HepG2 (cell line): ENCODE results near the gene SCN8A. TPM values are rescaled to one million over a fixed set of nuclear protein-coding genes. Genes with fewer than 3 reads are reported as not detected.

Source experiments
- BCLAF1 ChIP-seq: fragments of 450-650 bp; IDR thresholded peaks from 2 replicates; pipeline ENCODE4 v1.6.1; 2017; ENCODE audit warnings: mild to moderate bottlenecking
- EP300 ChIP-seq, 3 experiments: sonication (generic) in 1 of 3; formaldehyde crosslinking in 1 of 3; IDR thresholded peaks; 2 replicates each; pipeline versions ENCODE4 v1.5.1 to v1.6.1; 2011 to 2020; ENCODE audit warnings: low read depth in 2 of 3, low read length in 2 of 3, borderline replicate concordance in 1 of 3, improper control_type of control experiment in 1 of 3, mild to moderate bottlenecking in 1 of 3, missing genetic modification reagents in 1 of 3, moderate library complexity in 1 of 3
- GLMP ChIP-seq: sonication (generic); formaldehyde crosslinking; IDR thresholded peaks from 2 replicates; pipeline ENCODE4 v1.9.0; 2021; ENCODE audit warnings: missing genetic modification reagents, mild to moderate bottlenecking, borderline replicate concordance
- IRF1 ChIP-seq: sonication (generic); formaldehyde crosslinking; IDR thresholded peaks from 2 replicates; pipeline ENCODE4 v1.4.0; 2020; ENCODE audit warnings: low read depth, mild to moderate bottlenecking, missing genetic modification reagents
- IRX3 ChIP-seq: sonication (generic); formaldehyde crosslinking; IDR thresholded peaks from 2 replicates; pipeline ENCODE4 v1.8.1; 2023; ENCODE audit warnings: mild to moderate bottlenecking, low read depth, missing genetic modification reagents, borderline replicate concordance
- MED8 ChIP-seq: sonication (generic); formaldehyde crosslinking; IDR thresholded peaks from 2 replicates; pipeline ENCODE4 v1.8.1; 2023; ENCODE audit warnings: mild to moderate bottlenecking, missing genetic modification reagents; ENCODE audit not compliant: insufficient replicate concordance
- MYNN ChIP-seq: sonication (generic); formaldehyde crosslinking; IDR thresholded peaks from 2 replicates; pipeline ENCODE4 v1.4.0; 2020; ENCODE audit warnings: mild to moderate bottlenecking, low read depth, missing genetic modification reagents
- NR2F2 ChIP-seq: IDR thresholded peaks from 2 replicates; pipeline ENCODE4 v1.6.1; 2012; ENCODE audit warnings: low read depth, inconsistent platforms, borderline replicate concordance
- RAD21 ChIP-seq: fragments of 450-650 bp; formaldehyde crosslinking; IDR thresholded peaks from 2 replicates; pipeline ENCODE4 v1.5.0; 2020; ENCODE audit warnings: mild to moderate bottlenecking
- RXRB ChIP-seq: IDR thresholded peaks from 2 replicates; pipeline ENCODE4 v1.6.1; 2016; ENCODE audit warnings: borderline replicate concordance, missing genetic modification reagents, missing compliant biosample characterization
- STAT5B ChIP-seq: sonication (generic); formaldehyde crosslinking; IDR thresholded peaks from 2 replicates; pipeline ENCODE4 v1.4.0; 2020; ENCODE audit warnings: missing genetic modification reagents
- TCF7L2 ChIP-seq: IDR thresholded peaks from 2 replicates; pipeline ENCODE4 v1.6.1; 2011; ENCODE audit warnings: mild to moderate bottlenecking, low read depth, low read length, moderate library complexity
- ZBTB33 ChIP-seq: sonication (generic); formaldehyde crosslinking; IDR thresholded peaks from 2 replicates; pipeline ENCODE4 v1.4.0; 2020; ENCODE audit warnings: missing genetic modification reagents
- ZNF607 ChIP-seq: sonication (generic); formaldehyde crosslinking; IDR thresholded peaks from 2 replicates; pipeline ENCODE4 v1.5.1; 2020; ENCODE audit warnings: missing genetic modification reagents, mild to moderate bottlenecking, borderline replicate concordance
- ZNF619 ChIP-seq: sonication (generic); formaldehyde crosslinking; IDR thresholded peaks from 2 replicates; pipeline ENCODE4 v1.4.0; 2020; ENCODE audit warnings: mild to moderate bottlenecking, missing genetic modification reagents
- ZNF687 ChIP-seq: sonication (generic); formaldehyde crosslinking; IDR thresholded peaks from 2 replicates; pipeline ENCODE4 v1.5.1; 2020; ENCODE audit warnings: mild to moderate bottlenecking, missing genetic modification reagents, moderate library complexity
- ZNF709 ChIP-seq: sonication (generic); formaldehyde crosslinking; IDR thresholded peaks from 2 replicates; pipeline ENCODE4 v1.5.0; 2020; ENCODE audit warnings: mild to moderate bottlenecking, missing genetic modification reagents
- polyA plus RNA-seq, 8 experiments: library from polyadenylated mRNA; depleted of rRNA in 3 of 8; stranded (reverse) in 7 of 8; unstranded in 1 of 8; fragments of >200 nt; fragmentation: Illumina TruSeq in 4 of 8; extraction: Trizol in 4 of 8; gene quantifications; 2 replicates each; pipeline versions ENCODE4 v1.2.1 to v1.2.3, GENCODE V29; 2011 to 2016; ENCODE audit warnings: low read depth in 4 of 8, missing spikeins in 1 of 8, mixed read lengths in 1 of 8; ENCODE audit not compliant: insufficient read depth in 1 of 8
- total RNA-seq, 5 experiments: library from RNA; depleted of rRNA; stranded (reverse); fragments of >200 nt; fragmentation: Illumina TruSeq; extraction: Trizol; gene quantifications; 2 replicates each; pipeline ENCODE4 v1.2.3, GENCODE V29; 2016; ENCODE audit warnings: low read depth in 1 of 5

SCN8A gene
- total and polyA plus RNA-seq, 2 of the 13 experiments (the other 11 are each of a cell fraction or from before 2014, with no cell fraction given), result 0.57 to 1.4 TPM

GRCh38 chr12:51814311-51815088, 223.5 kb downstream of the SCN8A start (continued):
- TF ChIP-seq IRF1 (CRISPR knock-in tag) (no peak), ZNF687 (peak; percentile 62), IRX3 (no peak), RXRB (CRISPR knock-in tag) (no peak), GLMP (CRISPR knock-in tag) (no peak), ZNF709 (CRISPR knock-in tag) (no peak), MED8 (CRISPR knock-in tag) (peak; percentile 38), ZBTB33 (CRISPR knock-in tag) (no peak), RAD21 (CRISPR knock-in tag) (peak; percentile 93), ZNF619 (CRISPR knock-in tag) (no peak; the same call in 1 of the 2 replicates), EP300 (IDR thresholded peaks at IDR 0.05; ENCODE audit: low read depth in 2 of 2, low read length in 2 of 2) (0 out of 4 replicates have a peak, but pooled peaks of 1 of the 2 experiments have one; percentile 6), EP300 (CRISPR knock-in tag; IDR thresholded peaks at IDR 0.05; ENCODE audit: borderline replicate concordance) (no peak), MYNN (no peak), BCLAF1 (no peak), ZNF607 (CRISPR knock-in tag) (no peak), STAT5B (CRISPR knock-in tag) (no peak), NR2F2 (no peak), TCF7L2 (no peak)
